GM23338 (cell line): ENCODE measurements around the gene TBC1D10B. TPM values are rescaled to one million over a fixed set of nuclear protein-coding genes. Genes with fewer than 3 reads are reported as not detected.

Experiments used
- ATAC-seq: fragments of 200-7000 bp; cut with Tn5 transposase; 3 replicates; pipeline ENCODE4 v1.9.1; 2020
- DNase-seq: peaks from one replicate; pipeline ENCODE4 v3.0.0-alpha.2; 2015; ENCODE audit warnings: low spot score
- H2AFZ ChIP-seq: fragments of 200-600 bp; sonication (generic); 2 replicates; pipeline ENCODE4 v1.8.0; 2016; ENCODE audit warnings: antibody characterized with exemption, mild to moderate bottlenecking, moderate library complexity
- H3F3A ChIP-seq: fragments of 200-600 bp; sonication (generic); replicated peaks from 2 replicates; pipeline ENCODE4 v1.8.0; 2017; ENCODE audit warnings: antibody characterized with exemption, mixed run types, low read depth
- H3K27ac ChIP-seq: fragments of 200-600 bp; sonication (generic); 2 replicates; pipeline ENCODE4 v1.6.1; 2016; ENCODE audit warnings: low read depth
- H3K27me3 ChIP-seq: fragments of 200-600 bp; sonication (generic); 2 replicates; pipeline ENCODE4 v1.8.0; 2016; ENCODE audit warnings: mild to moderate bottlenecking, mixed run types, moderate library complexity; ENCODE audit not compliant: insufficient read depth
- H3K36me3 ChIP-seq: fragments of 200-600 bp; sonication (generic); 2 replicates; pipeline ENCODE4 v1.8.0; 2016; ENCODE audit warnings: mild to moderate bottlenecking; ENCODE audit not compliant: insufficient read depth
- H3K4me1 ChIP-seq: fragments of 200-600 bp; sonication (generic); 2 replicates; pipeline ENCODE4 v1.8.0; 2016; ENCODE audit warnings: mild to moderate bottlenecking, moderate library complexity; ENCODE audit not compliant: insufficient read depth
- H3K4me2 ChIP-seq: fragments of 200-600 bp; sonication (generic); 2 replicates; pipeline ENCODE4 v1.7.1; 2017; ENCODE audit warnings: mixed run types
- H3K4me3 ChIP-seq: fragments of 200-600 bp; sonication (generic); 2 replicates; pipeline ENCODE4 v1.6.1; 2016; ENCODE audit warnings: mixed run types
- H3K79me2 ChIP-seq: fragments of 200-600 bp; sonication (generic); replicated peaks from 2 replicates; pipeline ENCODE4 v1.8.0; 2017; ENCODE audit warnings: mild to moderate bottlenecking; ENCODE audit not compliant: insufficient read depth
- H3K9me2 ChIP-seq: fragments of 200-600 bp; sonication (generic); 2 replicates; pipeline ENCODE4 v1.8.0; 2017; ENCODE audit not compliant: insufficient read depth
- H4K20me1 ChIP-seq: fragments of 200-600 bp; sonication (generic); replicated peaks from 2 replicates; pipeline ENCODE4 v1.8.0; 2017; ENCODE audit warnings: mild to moderate bottlenecking; ENCODE audit not compliant: insufficient read depth
- H3K27ac Mint-ChIP-seq: 2 replicates; pipeline ENCODE4 v1.8.0; 2020; ENCODE audit warnings: inconsistent platforms, mild to moderate bottlenecking, moderate library complexity, mixed read lengths
- H3K27me3 Mint-ChIP-seq: 3 replicates; pipeline ENCODE4 v1.8.0; 2022; ENCODE audit warnings: low read depth, mild to moderate bottlenecking, moderate library complexity, mixed read lengths, inconsistent platforms; ENCODE audit not compliant: insufficient read depth, poor library complexity
- H3K36me3 Mint-ChIP-seq: 3 replicates; pipeline ENCODE4 v1.8.0; 2021; ENCODE audit warnings: low read depth, mild to moderate bottlenecking, inconsistent platforms, moderate library complexity, mixed read lengths
- H3K4me1 Mint-ChIP-seq: 3 replicates; pipeline ENCODE4 v1.8.0; 2020; ENCODE audit warnings: mild to moderate bottlenecking, inconsistent platforms, mixed read lengths
- H3K4me3 Mint-ChIP-seq: 3 replicates; pipeline ENCODE4 v1.8.0; 2021; ENCODE audit warnings: moderate library complexity, mild to moderate bottlenecking, inconsistent platforms, mixed read lengths
- H3K9me3 Mint-ChIP-seq: 3 replicates; pipeline ENCODE4 v1.8.0; 2020; ENCODE audit warnings: moderate library complexity, mild to moderate bottlenecking, inconsistent platforms, mixed read lengths
- CREB1 ChIP-seq: fragments of 250-450 bp; sonication (Bioruptor Pico); IDR thresholded peaks from 2 replicates; pipeline ENCODE4 v1.5.0; 2020; ENCODE audit warnings: low read depth, mild to moderate bottlenecking, moderate library complexity
- EZH2 ChIP-seq: fragments of 200-600 bp; sonication (generic); IDR thresholded peaks from one replicate; pipeline ENCODE4 v1.8.0; 2017; ENCODE audit warnings: antibody characterized with exemption, mild to moderate bottlenecking, low read depth; ENCODE audit not compliant: unreplicated experiment
- EZH2phosphoT487 ChIP-seq: fragments of 200-600 bp; sonication (generic); IDR thresholded peaks from one replicate; pipeline ENCODE4 v1.8.1; 2018; ENCODE audit warnings: antibody characterized with exemption; ENCODE audit not compliant: unreplicated experiment
- JUNB ChIP-seq: IDR thresholded peaks from one replicate; pipeline ENCODE4 v1.6.1; 2016; ENCODE audit warnings: antibody characterized with exemption; ENCODE audit not compliant: unreplicated experiment
- NANOG ChIP-seq: IDR thresholded peaks from 2 replicates; pipeline ENCODE4 v1.6.1; 2016; ENCODE audit warnings: antibody characterized with exemption, borderline replicate concordance
- POLR2AphosphoS5 ChIP-seq: IDR thresholded peaks from 2 replicates; pipeline ENCODE4 v1.6.1; 2016; ENCODE audit warnings: antibody characterized with exemption, low read depth
- STAT1 ChIP-seq: IDR thresholded peaks from one replicate; pipeline ENCODE4 v1.6.1; 2016; ENCODE audit warnings: antibody characterized with exemption; ENCODE audit not compliant: unreplicated experiment
- ZNF114 ChIP-seq: fragments of 250-450 bp; sonication (Bioruptor Pico); IDR thresholded peaks from 2 replicates; pipeline ENCODE4 v1.5.0; 2020; ENCODE audit warnings: mild to moderate bottlenecking, moderate library complexity
- ZNF331 ChIP-seq: fragments of 250-450 bp; sonication (Bioruptor Pico); IDR thresholded peaks from 2 replicates; pipeline ENCODE4 v1.5.0; 2020; ENCODE audit warnings: low read depth, mild to moderate bottlenecking, moderate library complexity
- polyA plus RNA-seq: library from polyadenylated mRNA; unstranded; fragments of >200 nt; fragmentation: Nextera tagmentation; extraction: Ambion mirVana; gene quantifications from 2 replicates; pipeline ENCODE4 v1.2.1, GENCODE V29; 2016
- total RNA-seq: library from RNA; depleted of rRNA; stranded (reverse); fragments of >200 nt; shearing (Covaris generic); gene quantifications from 2 replicates; pipeline ENCODE4 v1.2.3, GENCODE V29; 2014
- TF ChIP-seq, protein P1 (sequence below), 2 experiments: fragments of 200-600 bp in 1 of 2; sonication (generic) in 1 of 2; conservative IDR thresholded peaks; 2 replicates each; pipeline versions ENCODE4 v1.5.1 to v1.6.1; 2016 to 2017; ENCODE audit warnings: antibody characterized with exemption in 2 of 2, low read depth in 2 of 2, mild to moderate bottlenecking in 2 of 2, moderate library complexity in 1 of 2
- TF ChIP-seq, protein P2 (sequence below): IDR thresholded peaks from one replicate; pipeline ENCODE4 v1.6.1; 2018; ENCODE audit warnings: antibody characterized with exemption; ENCODE audit not compliant: unreplicated experiment
- TF ChIP-seq, protein P3 (sequence below): fragments of 250-450 bp; sonication (Bioruptor Pico); IDR thresholded peaks from 2 replicates; pipeline ENCODE4 v1.5.0; 2020; ENCODE audit warnings: mild to moderate bottlenecking, moderate library complexity
- TF ChIP-seq, protein P4 (sequence below): IDR thresholded peaks from 2 replicates; pipeline ENCODE4 v1.6.1; 2016; ENCODE audit warnings: antibody characterized with exemption

TBC1D10B gene
- total and polyA plus RNA-seq, 2 experiments from 2014 or later = 13.3 to 30.8 TPM

DNA sequence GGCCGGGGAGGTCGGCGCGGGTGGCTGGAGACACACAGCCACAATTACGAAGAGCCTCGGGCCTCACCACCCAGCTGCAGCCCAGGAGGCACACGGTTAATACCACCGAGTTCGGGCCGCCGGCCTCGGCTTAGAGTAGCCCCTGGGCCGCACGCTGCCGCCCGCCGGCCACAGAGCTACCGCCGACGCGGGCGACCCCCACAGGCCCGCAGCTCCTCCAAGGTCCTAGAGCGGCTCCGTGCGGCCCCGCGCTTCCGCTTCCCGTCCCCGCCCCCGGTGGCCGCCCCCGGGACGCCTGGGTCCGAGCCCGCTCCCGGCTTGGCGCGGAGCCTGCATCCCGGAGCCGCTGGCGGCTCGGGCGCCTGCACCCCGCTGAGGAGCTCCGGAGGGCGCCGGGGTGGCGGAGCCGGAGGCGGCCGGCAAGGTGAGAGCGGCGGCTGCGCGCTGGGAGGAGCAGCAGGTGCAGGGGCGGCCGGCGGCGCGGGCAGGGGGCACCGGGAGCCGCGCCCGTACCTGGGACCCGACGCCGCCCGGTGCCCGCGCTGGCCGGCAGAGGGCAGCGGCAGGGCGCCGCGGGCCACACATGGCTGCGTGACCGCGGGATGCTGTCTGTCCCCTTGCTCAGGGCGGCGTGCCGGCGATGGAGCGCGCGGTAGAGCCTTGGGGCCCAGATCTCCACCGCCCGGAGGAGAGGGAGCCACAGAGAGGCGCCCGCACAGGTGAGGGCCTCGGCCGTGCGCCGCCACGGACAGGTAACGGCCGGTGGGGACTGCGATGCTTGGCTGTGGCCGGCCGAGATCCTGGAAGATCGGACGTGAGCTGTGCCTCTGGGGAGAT lies 25.1 kb upstream of the TBC1D10B start, which contains the start of gene ZNF48:
Gene ZNF48, plus strand, starts transcription at position 266 of the 837 bp plus-strand sequence. Its CDS starts 375 bp downstream, at position 641.
- Histone ChIP-seq H2AFZ (peak within 1 kb of the TSS; percentile 90), H3K27me3 (no peaks in the 10 kb centered on the region), H3K4me2 (peak within 1 kb of the TSS; percentile 94), H3K9me2 (no peaks in the 10 kb centered on the region), H3K27ac (peak within 1 kb of the TSS; percentile 97), H3K4me3 (peak within 1 kb of the TSS; percentile 96), H3F3A (peaks cover 45% of the 10 kb centered on the region), H3K36me3 (peaks cover 9% of the 10 kb centered on the region; the same call in 1 of the 2 replicates), H3K4me1 (peaks cover 33% of the 10 kb centered on the region), H3K79me2 (peaks cover 20% of the 10 kb centered on the region), H4K20me1 (peaks cover 15% of the 10 kb centered on the region; the same call in 1 of the 2 replicates)
- peak within 1 kb of the TSS; percentile 94 for H3K27ac Mint-ChIP-seq
- DNase-seq (peak; percentile 92), ATAC-seq (peak; percentile 79)
- H3K4me3 Mint-ChIP-seq = peak within 1 kb of the TSS; percentile 90
- H3K4me1 Mint-ChIP-seq = peaks cover 37% of the 10 kb centered on the region
- TF ChIP-seq STAT1 = no peak
- TF ChIP-seq, protein P1, sequence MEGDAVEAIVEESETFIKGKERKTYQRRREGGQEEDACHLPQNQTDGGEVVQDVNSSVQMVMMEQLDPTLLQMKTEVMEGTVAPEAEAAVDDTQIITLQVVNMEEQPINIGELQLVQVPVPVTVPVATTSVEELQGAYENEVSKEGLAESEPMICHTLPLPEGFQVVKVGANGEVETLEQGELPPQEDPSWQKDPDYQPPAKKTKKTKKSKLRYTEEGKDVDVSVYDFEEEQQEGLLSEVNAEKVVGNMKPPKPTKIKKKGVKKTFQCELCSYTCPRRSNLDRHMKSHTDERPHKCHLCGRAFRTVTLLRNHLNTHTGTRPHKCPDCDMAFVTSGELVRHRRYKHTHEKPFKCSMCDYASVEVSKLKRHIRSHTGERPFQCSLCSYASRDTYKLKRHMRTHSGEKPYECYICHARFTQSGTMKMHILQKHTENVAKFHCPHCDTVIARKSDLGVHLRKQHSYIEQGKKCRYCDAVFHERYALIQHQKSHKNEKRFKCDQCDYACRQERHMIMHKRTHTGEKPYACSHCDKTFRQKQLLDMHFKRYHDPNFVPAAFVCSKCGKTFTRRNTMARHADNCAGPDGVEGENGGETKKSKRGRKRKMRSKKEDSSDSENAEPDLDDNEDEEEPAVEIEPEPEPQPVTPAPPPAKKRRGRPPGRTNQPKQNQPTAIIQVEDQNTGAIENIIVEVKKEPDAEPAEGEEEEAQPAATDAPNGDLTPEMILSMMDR (conservative IDR thresholded peaks at IDR 0.05; ENCODE audit: low read depth in 2 of 2) = peak in 1 of 2 experiments; percentile 50; a peak in 3 of 4 replicates
- TF ChIP-seq CREB1 (CRISPR knock-in tag) = peak; percentile 73
- TF ChIP-seq EZH2 = no peak
- no peak for TF ChIP-seq ZNF331 (CRISPR knock-in tag)
- TF ChIP-seq, protein P2, sequence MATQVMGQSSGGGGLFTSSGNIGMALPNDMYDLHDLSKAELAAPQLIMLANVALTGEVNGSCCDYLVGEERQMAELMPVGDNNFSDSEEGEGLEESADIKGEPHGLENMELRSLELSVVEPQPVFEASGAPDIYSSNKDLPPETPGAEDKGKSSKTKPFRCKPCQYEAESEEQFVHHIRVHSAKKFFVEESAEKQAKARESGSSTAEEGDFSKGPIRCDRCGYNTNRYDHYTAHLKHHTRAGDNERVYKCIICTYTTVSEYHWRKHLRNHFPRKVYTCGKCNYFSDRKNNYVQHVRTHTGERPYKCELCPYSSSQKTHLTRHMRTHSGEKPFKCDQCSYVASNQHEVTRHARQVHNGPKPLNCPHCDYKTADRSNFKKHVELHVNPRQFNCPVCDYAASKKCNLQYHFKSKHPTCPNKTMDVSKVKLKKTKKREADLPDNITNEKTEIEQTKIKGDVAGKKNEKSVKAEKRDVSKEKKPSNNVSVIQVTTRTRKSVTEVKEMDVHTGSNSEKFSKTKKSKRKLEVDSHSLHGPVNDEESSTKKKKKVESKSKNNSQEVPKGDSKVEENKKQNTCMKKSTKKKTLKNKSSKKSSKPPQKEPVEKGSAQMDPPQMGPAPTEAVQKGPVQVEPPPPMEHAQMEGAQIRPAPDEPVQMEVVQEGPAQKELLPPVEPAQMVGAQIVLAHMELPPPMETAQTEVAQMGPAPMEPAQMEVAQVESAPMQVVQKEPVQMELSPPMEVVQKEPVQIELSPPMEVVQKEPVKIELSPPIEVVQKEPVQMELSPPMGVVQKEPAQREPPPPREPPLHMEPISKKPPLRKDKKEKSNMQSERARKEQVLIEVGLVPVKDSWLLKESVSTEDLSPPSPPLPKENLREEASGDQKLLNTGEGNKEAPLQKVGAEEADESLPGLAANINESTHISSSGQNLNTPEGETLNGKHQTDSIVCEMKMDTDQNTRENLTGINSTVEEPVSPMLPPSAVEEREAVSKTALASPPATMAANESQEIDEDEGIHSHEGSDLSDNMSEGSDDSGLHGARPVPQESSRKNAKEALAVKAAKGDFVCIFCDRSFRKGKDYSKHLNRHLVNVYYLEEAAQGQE = no peak
- TF ChIP-seq, protein P3, sequence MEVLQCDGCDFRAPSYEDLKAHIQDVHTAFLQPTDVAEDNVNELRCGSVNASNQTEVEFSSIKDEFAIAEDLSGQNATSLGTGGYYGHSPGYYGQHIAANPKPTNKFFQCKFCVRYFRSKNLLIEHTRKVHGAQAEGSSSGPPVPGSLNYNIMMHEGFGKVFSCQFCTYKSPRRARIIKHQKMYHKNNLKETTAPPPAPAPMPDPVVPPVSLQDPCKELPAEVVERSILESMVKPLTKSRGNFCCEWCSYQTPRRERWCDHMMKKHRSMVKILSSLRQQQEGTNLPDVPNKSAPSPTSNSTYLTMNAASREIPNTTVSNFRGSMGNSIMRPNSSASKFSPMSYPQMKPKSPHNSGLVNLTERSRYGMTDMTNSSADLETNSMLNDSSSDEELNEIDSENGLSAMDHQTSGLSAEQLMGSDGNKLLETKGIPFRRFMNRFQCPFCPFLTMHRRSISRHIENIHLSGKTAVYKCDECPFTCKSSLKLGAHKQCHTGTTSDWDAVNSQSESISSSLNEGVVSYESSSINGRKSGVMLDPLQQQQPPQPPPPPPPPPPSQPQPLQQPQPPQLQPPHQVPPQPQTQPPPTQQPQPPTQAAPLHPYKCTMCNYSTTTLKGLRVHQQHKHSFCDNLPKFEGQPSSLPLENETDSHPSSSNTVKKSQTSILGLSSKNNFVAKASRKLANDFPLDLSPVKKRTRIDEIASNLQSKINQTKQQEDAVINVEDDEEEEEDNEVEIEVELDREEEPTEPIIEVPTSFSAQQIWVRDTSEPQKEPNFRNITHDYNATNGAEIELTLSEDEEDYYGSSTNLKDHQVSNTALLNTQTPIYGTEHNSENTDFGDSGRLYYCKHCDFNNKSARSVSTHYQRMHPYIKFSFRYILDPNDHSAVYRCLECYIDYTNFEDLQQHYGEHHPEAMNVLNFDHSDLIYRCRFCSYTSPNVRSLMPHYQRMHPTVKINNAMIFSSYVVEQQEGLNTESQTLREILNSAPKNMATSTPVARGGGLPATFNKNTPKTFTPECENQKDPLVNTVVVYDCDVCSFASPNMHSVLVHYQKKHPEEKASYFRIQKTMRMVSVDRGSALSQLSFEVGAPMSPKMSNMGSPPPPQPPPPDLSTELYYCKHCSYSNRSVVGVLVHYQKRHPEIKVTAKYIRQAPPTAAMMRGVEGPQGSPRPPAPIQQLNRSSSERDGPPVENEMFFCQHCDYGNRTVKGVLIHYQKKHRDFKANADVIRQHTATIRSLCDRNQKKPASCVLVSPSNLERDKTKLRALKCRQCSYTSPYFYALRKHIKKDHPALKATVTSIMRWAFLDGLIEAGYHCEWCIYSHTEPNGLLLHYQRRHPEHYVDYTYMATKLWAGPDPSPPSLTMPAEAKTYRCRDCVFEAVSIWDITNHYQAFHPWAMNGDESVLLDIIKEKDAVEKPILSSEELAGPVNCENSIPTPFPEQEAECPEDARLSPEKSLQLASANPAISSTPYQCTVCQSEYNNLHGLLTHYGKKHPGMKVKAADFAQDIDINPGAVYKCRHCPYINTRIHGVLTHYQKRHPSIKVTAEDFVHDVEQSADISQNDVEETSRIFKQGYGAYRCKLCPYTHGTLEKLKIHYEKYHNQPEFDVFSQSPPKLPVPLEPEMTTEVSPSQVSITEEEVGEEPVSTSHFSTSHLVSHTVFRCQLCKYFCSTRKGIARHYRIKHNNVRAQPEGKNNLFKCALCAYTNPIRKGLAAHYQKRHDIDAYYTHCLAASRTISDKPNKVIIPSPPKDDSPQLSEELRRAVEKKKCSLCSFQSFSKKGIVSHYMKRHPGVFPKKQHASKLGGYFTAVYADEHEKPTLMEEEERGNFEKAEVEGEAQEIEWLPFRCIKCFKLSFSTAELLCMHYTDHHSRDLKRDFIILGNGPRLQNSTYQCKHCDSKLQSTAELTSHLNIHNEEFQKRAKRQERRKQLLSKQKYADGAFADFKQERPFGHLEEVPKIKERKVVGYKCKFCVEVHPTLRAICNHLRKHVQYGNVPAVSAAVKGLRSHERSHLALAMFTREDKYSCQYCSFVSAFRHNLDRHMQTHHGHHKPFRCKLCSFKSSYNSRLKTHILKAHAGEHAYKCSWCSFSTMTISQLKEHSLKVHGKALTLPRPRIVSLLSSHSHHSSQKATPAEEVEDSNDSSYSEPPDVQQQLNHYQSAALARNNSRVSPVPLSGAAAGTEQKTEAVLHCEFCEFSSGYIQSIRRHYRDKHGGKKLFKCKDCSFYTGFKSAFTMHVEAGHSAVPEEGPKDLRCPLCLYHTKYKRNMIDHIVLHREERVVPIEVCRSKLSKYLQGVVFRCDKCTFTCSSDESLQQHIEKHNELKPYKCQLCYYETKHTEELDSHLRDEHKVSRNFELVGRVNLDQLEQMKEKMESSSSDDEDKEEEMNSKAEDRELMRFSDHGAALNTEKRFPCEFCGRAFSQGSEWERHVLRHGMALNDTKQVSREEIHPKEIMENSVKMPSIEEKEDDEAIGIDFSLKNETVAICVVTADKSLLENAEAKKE (CRISPR knock-in tag) = no peak
- TF ChIP-seq, protein P4, sequence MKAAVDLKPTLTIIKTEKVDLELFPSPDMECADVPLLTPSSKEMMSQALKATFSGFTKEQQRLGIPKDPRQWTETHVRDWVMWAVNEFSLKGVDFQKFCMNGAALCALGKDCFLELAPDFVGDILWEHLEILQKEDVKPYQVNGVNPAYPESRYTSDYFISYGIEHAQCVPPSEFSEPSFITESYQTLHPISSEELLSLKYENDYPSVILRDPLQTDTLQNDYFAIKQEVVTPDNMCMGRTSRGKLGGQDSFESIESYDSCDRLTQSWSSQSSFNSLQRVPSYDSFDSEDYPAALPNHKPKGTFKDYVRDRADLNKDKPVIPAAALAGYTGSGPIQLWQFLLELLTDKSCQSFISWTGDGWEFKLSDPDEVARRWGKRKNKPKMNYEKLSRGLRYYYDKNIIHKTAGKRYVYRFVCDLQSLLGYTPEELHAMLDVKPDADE = peak; percentile 80
- no peak for TF ChIP-seq EZH2phosphoT487
- no peak for TF ChIP-seq NANOG
- TF ChIP-seq JUNB = no peak
- no peak for TF ChIP-seq ZNF114 (CRISPR knock-in tag)
- TF ChIP-seq POLR2AphosphoS5 = peak; percentile 53; the same call in 1 of the 2 replicates
- H3K27me3 Mint-ChIP-seq = peaks cover 12% of the 10 kb centered on the region
- peaks cover 35% of the 10 kb centered on the region for H3K36me3 Mint-ChIP-seq
- no peaks in the 10 kb centered on the region for H3K9me3 Mint-ChIP-seq
